GM20000 (cell line): Measurements from ENCODE around the gene FGD6.

Source experiments
- DNase-seq: peaks from one replicate; pipeline ENCODE4 v3.0.0; 2012; ENCODE audit warnings: low spot score
- CTCF ChIP-seq: IDR thresholded peaks from 2 replicates; pipeline ENCODE4 v1.5.1; 2012; ENCODE audit warnings: mild to moderate bottlenecking, control low read depth; ENCODE audit errors: extremely low read depth, missing control alignments

Gene FGD6

GRCh38 chr12:95173392-95174251 lies 43.6 kb downstream of the FGD6 start:
- no peak for DNase-seq
- no peak for TF ChIP-seq CTCF

DNA sequence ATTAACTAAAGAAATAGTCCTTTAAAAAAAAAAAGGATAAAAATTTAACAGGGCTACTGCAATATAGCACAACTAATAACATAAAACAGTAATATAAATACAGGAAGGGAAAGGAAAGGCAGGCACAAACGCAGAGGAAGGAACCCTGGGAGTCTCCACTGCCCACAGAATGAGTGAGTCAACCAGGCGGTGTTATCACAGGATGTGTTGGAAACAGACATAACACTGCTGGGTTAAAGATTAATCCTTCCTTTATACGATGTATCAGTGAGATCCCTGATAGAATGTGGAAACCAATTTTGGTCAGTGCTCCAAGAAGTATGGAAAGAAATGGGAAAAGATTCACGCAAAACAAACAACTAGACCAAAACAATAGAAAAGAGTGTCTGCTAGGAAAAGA lies 47.9 kb downstream of the FGD6 start:
- no peak for DNase-seq

GRCh38 chr12:95168746-95169145 lies 48.5 kb downstream of the FGD6 start:
- no peak for DNase-seq
- no peak for TF ChIP-seq CTCF

More for the DNA sequence above, 47.9 kb downstream of the FGD6 start:
- no peak for TF ChIP-seq CTCF

DNA sequence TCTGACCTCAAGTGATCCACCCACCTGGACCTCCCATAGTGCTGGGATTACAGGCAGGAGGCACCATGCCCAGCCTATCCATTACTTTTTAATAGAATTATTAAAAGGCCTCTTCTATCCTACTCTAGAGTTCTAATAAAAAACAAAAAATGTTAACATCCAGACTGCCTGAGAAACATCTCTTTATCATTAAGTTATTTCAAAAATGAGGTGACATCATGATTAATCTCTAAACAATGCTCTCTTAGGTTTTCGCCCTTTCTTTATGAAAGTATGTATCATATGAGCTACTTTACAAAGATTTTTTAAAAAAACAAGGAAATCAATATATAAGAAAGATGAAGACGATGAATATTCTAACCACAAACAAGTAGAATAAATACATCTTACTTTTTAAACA lies 52.6 kb downstream of the FGD6 start:
- no peak for TF ChIP-seq CTCF
- DNase-seq: no peak

GRCh38 chr12:95158919-95159318 lies 58.3 kb downstream of the FGD6 start:
- no peak for DNase-seq
- no peak for TF ChIP-seq CTCF

DNA sequence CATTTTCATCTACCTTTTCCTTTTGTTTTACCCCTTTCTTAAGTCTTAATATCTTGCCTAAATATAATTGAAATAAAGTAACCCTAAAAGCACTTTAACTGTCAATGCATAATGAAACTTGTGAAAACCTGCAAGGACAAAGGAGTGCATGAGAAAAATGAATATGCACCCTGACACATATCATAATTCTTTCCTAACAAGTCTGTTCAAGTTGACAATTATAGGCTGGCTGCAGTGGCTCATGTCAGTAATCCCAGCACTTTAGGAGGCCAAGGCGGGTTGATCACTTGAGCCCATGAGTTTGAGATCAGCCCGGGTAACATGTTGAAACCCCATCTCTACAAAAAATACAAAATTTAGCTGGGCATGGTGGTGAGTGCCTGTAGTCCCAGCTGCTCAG lies 65.4 kb downstream of the FGD6 start:
- no peak for TF ChIP-seq CTCF
- no peak for DNase-seq

DNA sequence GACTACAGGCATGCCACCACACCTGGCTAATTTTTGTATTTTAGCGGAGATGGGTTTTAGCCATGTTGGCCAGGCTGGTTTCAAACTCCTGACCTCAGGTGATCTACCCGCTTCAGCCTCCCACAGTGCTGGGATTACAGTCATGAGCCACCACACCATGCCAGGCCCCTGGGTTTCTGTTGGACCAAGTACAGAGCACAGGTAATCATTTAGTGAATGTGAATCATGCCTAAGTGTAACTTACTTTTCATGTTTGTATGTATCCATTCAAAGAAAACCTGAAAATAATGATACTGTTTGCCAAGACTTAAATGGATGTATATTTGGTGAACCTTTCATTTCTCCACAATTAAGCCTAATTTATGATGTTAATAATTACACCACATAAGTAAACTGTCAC lies 65.9 kb downstream of the FGD6 start:
- no peak for DNase-seq
- TF ChIP-seq CTCF: no peak
